ENCODE measurements around the gene ULK3.

The ULK3 gene

GRCh38 chr15:74889883-74890664 lies 47.1 kb upstream of the ULK3 start, which contains the start of gene MPI (continued):
- TF ChIP-seq ZNF221 (tag by site-specific recombination; IDR thresholded peaks at IDR 0.05; ENCODE audit: borderline replicate concordance) (no peak), ZNF701 (tag by site-specific recombination; IDR thresholded peaks at IDR 0.05) (no peak), ZSCAN16 (tag by site-specific recombination; IDR thresholded peaks at IDR 0.05) (0 out of 2 replicates have a peak, but pooled peaks have one; percentile 31), ZNF26 (tag by site-specific recombination; IDR thresholded peaks at IDR 0.05) (no peak), ZNF513 (tag by site-specific recombination; IDR thresholded peaks at IDR 0.05) (no peak), ZNF501 (tag by site-specific recombination; IDR thresholded peaks at IDR 0.05) (peak; percentile 99), PRDM6 (tag by site-specific recombination; IDR thresholded peaks at IDR 0.05) (no peak), ZNF658 (tag by site-specific recombination; IDR thresholded peaks at IDR 0.05) (no peak), ZNF677 (tag by site-specific recombination; IDR thresholded peaks at IDR 0.05) (no peak), ZNF24 (tag by site-specific recombination; IDR thresholded peaks at IDR 0.05) (peak; percentile 82), YY1 (tag by site-specific recombination; IDR thresholded peaks at IDR 0.05) (peak; percentile 99), ZNF266 (tag by site-specific recombination; IDR thresholded peaks at IDR 0.05; ENCODE audit: low read depth) (no peak), KLF1 (tag by site-specific recombination; IDR thresholded peaks at IDR 0.05) (peak; percentile 30; the same call in 1 of the 2 replicates), ZNF324 (tag by site-specific recombination; IDR thresholded peaks at IDR 0.05) (peak; percentile 95), HIC1 (tag by site-specific recombination; IDR thresholded peaks at IDR 0.05) (peak; percentile 6; the same call in 1 of the 2 replicates), ZNF423 (tag by site-specific recombination; IDR thresholded peaks at IDR 0.05) (peak; percentile 42), ZBTB26 (tag by site-specific recombination; optimal IDR thresholded peaks at IDR 0.05) (peak; percentile 97), ZNF16 (tag by site-specific recombination; IDR thresholded peaks at IDR 0.05; ENCODE audit: low read depth) (no peak), ZNF654 (tag by site-specific recombination; IDR thresholded peaks at IDR 0.05; ENCODE audit: low read depth) (no peak), SP2 (tag by site-specific recombination; IDR thresholded peaks at IDR 0.05) (peak; percentile 49), ZBTB7A (tag by site-specific recombination; IDR thresholded peaks at IDR 0.05; ENCODE audit: low read depth) (peak; percentile 89), ZNF610 (tag by site-specific recombination; IDR thresholded peaks at IDR 0.05; ENCODE audit: borderline replicate concordance) (peak; percentile 92; the same call in 1 of the 2 replicates), EGR2 (tag by site-specific recombination; IDR thresholded peaks at IDR 0.05; ENCODE audit: low read depth) (no peak), ZNF341 (tag by site-specific recombination; IDR thresholded peaks at IDR 0.05; ENCODE audit: low read depth) (peak; percentile 97), ZBTB8A (tag by site-specific recombination; IDR thresholded peaks at IDR 0.05) (peak; percentile 71; the same call in 1 of the 2 replicates), MEIS1 (CRISPR knock-in tag; IDR thresholded peaks at IDR 0.05; ENCODE audit: borderline replicate concordance) (no peak), HOXD13 (CRISPR knock-in tag; IDR thresholded peaks at IDR 0.05; ENCODE audit: borderline replicate concordance) (no peak), RBAK (tag by site-specific recombination; IDR thresholded peaks at IDR 0.05) (no peak), ZNF37A (tag by site-specific recombination; IDR thresholded peaks at IDR 0.05) (no peak), ZNF140 (tag by site-specific recombination; IDR thresholded peaks at IDR 0.05) (no peak), GLI4 (tag by site-specific recombination; IDR thresholded peaks at IDR 0.05) (peak; percentile 17; the same call in 1 of the 2 replicates)
